GM19438 (cell line): ENCODE measurements around the gene BRCC3.

ENCODE experiments used
- ATAC-seq: cut with Tn5 transposase; IDR thresholded peaks from one replicate; pipeline ENCODE4 v1.9.1; 2021; ENCODE audit warnings: low read depth; ENCODE audit not compliant: unreplicated experiment

Gene BRCC3

DNA sequence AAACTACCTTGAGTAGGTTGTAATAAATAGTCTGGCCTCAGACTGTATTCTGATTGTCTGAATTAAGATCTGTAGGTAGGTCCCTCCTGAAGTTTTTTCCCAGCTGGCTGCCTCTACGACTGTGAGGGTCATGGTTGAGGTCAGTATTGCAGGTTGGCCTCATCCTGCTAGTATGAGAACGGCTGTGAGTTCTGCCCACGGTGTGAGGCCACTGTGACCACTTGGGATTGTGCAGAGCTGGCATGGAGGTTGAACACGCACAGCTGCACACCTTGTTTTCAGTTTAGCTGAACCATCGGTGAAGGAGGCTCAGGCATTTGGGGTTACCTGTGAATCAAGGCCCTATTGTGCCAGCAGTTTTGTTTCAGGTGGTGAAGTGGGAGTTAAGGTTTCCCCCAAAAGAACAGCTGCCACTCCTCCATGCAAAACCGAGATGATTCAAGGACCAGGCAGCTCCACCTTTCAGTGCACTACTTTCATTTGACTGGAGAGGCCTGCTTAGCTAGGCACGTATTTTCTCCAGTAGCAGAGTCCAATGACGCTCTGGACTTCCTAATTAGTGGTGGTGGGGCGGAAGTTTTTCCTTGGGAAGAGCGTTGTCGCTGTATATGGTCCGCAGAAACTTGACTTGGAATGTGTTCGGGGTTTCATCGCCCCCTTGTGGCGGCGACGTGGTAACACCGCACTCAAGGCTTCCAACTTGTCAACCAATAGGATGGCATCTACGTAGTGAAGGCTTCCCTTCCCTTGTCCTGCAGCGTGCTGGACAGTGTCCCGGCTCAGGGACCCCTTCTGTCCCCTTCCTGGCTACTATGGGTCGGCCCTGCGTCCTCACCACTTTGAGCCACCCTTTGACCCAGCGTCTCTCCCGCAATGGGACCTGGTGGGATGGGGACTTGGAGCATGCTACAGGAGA lies 14.2 kb upstream of the BRCC3 start:
- ATAC-seq = peak; percentile 78

- no peak for ATAC-seq
These were observed 9.5 kb upstream of the BRCC3 start for GRCh38 chrX:155061760-155062159.

DNA sequence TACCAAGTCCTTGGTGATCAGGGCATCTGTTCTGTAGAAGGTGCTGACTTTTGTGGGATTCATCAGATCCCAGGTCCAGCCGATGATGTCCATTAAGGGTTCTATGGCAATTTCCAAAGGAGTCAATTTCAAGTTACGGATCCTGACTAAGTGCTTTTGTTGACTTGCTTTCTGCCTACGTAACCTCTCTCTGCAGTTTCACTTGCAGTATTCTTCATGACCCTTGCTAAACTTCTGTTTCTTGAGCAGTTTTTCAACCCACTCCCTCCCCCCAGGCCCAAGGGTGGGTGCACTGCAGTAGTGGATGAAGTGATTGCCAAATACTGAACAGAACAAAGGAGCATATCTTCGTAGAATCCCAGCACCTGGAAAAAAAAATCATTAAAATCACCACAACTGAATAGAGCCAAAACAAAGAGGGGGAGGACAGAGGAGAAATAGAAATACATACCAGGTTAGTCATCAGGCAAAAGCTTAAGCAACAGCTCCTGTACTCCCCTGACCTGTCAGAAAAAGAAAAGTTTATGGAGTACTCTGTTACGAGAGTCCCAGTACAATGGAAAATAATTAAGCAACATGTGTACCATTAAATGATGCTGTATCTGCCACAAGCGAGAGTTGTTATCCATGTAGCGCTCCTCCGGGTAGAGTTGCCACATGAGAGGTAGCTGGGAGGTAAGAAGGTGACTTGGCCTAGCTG lies 6.1 kb upstream of the BRCC3 start:
- no peak for ATAC-seq

DNA sequence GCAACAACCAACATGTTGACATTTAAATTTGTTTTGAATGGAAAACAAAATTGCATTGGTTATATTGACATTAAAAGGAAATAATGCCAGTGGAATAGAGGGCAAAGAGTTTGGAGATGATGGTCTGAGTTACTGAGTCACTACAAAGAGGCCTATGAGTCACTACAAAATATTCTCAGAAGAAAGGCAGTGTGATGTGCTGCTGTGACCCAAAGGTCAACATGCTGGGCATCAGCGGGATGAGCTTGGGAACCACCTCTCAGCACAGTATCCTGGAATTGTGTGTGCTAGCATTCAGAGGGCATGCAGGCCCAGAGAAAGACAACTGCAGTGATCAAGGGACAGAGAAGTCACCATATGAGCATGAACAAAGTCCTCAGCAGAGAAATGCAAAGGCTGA lies 3.1 kb upstream of the BRCC3 start:
- ATAC-seq = no peak

GRCh38 chrX:155069414-155069813 lies 1.9 kb upstream of the BRCC3 start:
- no peak for ATAC-seq

DNA sequence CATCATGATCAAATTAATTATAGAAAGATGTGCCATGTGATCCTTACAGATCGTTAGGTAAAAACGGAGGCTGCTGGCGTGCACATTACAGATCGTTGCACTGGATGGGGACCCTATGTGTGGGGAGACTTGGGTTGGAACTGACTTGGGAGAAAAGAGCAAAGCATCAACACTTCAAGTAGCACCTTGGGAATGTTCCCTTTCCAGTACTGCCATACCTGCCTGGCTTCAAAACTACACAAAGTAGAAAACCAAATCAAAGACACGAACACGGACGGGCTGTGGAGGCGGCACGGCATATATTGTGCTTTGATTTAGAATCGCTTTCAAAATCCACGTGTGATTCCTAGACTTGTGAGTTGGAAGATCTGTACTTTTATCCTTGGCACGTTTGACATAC lies 1.3 kb upstream of the BRCC3 start:
- no peak for ATAC-seq

GRCh38 chrX:155070663-155070974 lies 689 bp upstream of the BRCC3 start:
- peak; percentile 21 for ATAC-seq

GRCh38 chrX:155071694-155072280 lies 479 bp downstream of the BRCC3 start:
- ATAC-seq = peak; percentile 1

GRCh38 chrX:155086202-155086840 lies 15.0 kb downstream of the BRCC3 start:
- no peak for ATAC-seq

- ATAC-seq = no peak
These were observed 15.8 kb downstream of the BRCC3 start for GRCh38 chrX:155086961-155087735.

DNA sequence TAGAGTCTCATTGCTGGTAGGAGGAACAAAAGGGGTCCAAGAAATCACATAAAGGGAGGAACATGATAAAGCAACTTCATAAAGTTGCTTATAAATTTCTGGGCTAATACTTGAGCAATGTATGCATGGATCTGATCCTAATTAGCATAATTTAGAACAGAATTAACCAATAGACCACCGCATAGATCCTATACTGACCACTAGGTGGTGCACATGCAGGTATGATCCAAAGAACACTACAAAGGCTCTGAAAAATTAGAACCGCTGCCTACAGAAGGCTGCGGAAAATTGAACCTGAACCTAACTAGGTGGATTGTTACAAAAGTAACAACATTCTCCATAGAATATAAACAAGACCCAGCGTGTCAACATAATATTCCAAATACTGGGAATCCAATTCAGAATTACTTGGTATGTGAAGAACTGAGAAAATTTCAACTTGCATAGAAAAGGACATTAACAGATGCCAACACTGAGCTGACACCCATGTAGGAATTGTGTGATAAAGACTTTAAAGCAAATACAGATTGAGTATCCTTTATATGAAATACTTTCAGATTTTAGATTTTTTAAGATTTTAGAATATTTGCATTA lies 23.3 kb downstream of the BRCC3 start:
- ATAC-seq = no peak

DNA sequence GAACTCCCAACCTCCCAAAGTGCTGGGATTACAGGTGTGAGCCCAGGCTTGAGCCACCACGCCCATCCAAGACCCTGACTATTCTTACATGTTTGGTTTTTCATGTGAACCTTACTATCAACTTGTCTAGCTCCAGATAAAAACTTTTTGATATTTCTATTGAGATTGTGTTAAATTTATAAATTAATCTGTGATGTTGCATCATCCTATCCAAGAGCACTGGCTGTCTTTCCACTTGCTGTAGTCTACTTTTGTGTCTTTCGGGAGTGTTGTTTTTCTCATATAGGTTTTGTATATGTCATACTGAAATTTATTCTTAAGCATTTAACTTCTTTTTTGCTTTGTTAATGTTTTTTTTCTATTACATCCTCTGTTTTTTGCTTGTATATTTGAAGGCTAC lies 34.6 kb downstream of the BRCC3 start:
- no peak for ATAC-seq

- ATAC-seq = no peak
These were observed 37.1 kb downstream of the BRCC3 start for GRCh38 chrX:155108427-155108826.

GRCh38 chrX:155112171-155112570 lies 40.9 kb downstream of the BRCC3 start:
- no peak for ATAC-seq

DNA sequence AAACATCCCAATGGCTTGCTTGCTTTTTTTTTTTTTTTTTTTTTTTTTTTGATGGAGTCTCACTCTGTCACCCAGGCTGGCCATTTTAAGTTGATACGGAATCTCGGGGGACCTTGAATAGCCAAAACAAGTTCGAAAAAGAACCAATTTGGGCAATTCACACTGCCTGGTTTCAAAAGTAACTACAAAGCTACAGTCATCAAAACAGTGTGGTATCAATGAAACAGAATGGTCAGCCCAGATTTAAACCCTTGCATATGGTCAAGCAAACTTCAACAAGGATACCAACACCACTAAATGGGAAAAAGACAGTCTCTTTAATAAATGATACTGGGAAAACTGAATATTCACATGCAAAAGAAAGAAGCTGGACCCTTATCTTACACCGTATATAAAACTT lies 41.8 kb downstream of the BRCC3 start:
- ATAC-seq = no peak

GRCh38 chrX:155115174-155115819 lies 44.0 kb downstream of the BRCC3 start:
- no peak for ATAC-seq

DNA sequence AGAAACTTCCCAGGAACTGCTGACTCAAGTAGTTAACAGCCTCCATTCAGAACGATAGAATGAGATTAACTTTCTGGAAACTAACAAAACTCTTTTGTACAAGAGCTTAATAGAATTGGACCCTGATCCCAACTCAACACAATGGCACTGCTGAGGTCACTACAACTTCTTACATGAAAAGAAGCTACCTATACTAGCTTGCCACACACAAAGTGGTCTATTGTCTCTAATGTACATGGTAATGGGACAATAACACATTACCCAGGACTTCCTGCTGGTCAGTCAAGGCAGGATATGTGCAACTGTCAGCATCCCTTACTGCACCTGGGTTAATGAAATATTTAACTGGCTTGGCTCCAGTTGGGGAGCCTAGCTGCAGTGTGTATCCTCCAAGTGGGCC lies 56.2 kb downstream of the BRCC3 start:
- ATAC-seq = no peak

DNA sequence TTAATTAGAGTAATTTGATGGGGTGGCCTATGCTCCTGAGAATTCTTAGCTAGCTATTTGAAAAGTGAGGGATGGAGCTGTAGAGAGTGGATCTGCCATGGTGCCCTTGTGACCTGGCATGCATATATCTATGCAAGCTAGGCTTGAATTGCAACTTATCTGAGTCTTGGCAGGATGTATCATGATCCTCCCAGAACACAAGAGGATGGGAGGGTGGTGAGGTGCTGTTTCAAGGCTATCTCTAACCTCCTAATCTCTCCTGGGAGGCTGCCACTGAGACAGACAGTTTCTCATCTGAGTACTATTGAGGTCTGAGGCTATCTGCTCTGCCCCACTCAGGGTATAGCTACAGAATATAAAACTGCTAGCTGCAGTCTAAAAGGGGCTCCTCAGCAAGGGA lies 56.6 kb downstream of the BRCC3 start:
- no peak for ATAC-seq

DNA sequence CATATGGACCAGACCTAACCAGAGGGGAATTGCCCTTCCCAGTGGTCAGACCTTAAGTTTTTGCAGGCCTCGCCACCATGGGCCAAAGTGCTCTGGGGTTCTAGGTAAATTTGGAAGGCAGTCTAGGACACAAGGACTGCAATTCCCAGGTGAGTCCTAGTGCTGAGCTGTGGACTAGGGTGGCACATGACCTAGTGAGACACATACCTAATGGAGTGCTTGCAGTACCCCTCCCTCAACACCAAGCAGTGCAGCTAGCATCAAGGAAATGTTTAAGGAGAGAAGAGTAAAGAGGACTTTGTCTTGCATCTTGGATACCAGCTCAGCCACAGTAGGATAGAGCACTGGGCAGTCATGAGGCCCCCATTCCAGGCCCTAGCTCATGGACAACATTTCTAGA lies 60.8 kb downstream of the BRCC3 start:
- ATAC-seq = no peak

DNA sequence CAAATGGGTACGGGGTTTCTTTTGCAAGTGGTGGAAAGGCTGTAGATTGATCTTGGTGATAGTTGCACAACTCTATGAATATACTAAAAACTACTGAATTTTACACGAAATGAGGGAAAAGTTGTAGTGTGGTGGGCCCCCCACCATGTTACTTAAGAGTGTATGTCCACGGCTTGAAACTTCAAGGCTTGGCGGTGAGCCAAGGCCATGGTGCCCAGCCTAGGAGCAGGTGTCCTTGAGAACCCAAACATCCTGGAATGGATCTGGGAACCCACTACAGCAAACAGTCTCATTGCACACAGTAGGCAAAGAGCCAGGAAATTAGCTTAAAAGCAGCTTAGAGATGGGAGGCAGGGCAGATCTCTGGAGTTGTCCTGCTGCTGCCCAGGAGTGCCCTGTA lies 62.9 kb downstream of the BRCC3 start:
- ATAC-seq = no peak
